H9 (cell line): ENCODE results near the gene USP35. TPM values are rescaled to one million over a fixed set of nuclear protein-coding genes. Genes with fewer than 3 reads are reported as not detected.

Experiments used
- DNase-seq: peaks from one replicate; pipeline ENCODE4 v3.0.0-alpha.2; 2017
- H2AFZ ChIP-seq: one replicate; pipeline ENCODE4 v1.6.1; 2013; ENCODE audit warnings: mild to moderate bottlenecking, low read length, control low read depth, moderate library complexity
- H2AK5ac ChIP-seq: 2 replicates; pipeline ENCODE4 v1.6.1; 2013; ENCODE audit warnings: low read length, control low read depth, mixed read lengths; ENCODE audit not compliant: insufficient read length
- H2BK120ac ChIP-seq: one replicate; pipeline ENCODE4 v1.6.1; 2013; ENCODE audit warnings: low read depth, mild to moderate bottlenecking, low read length, control low read depth, inconsistent platforms; ENCODE audit not compliant: poor library complexity, severe bottlenecking
- H2BK12ac ChIP-seq: 2 replicates; pipeline ENCODE4 v1.6.1; 2013; ENCODE audit warnings: low read length, control low read depth, mixed read lengths, low read depth; ENCODE audit not compliant: insufficient read length
- H2BK15ac ChIP-seq: 2 replicates; pipeline ENCODE4 v1.6.1; 2013; ENCODE audit warnings: low read depth, low read length, control low read depth
- H2BK20ac ChIP-seq: one replicate; pipeline ENCODE4 v1.6.1; 2013; ENCODE audit warnings: low read depth, mild to moderate bottlenecking, low read length, control low read depth, inconsistent platforms; ENCODE audit not compliant: poor library complexity, severe bottlenecking
- H2BK5ac ChIP-seq: 2 replicates; pipeline ENCODE4 v1.6.1; 2013; ENCODE audit warnings: low read length, control low read depth, mixed read lengths; ENCODE audit not compliant: insufficient read length
- H3K14ac ChIP-seq: 2 replicates; pipeline ENCODE4 v1.6.1; 2013; ENCODE audit warnings: low read length, control low read depth; ENCODE audit not compliant: insufficient read depth
- H3K18ac ChIP-seq: 2 replicates; pipeline ENCODE4 v1.6.1; 2013; ENCODE audit warnings: low read depth, mild to moderate bottlenecking, mixed read lengths, low read length, control low read depth; ENCODE audit not compliant: insufficient read length
- H3K23ac ChIP-seq: 2 replicates; pipeline ENCODE4 v1.6.1; 2013; ENCODE audit warnings: low read length, control low read depth, mixed read lengths, low read depth; ENCODE audit not compliant: insufficient read length
- H3K23me2 ChIP-seq: 2 replicates; pipeline ENCODE4 v1.6.1; 2013; ENCODE audit warnings: low read depth, mild to moderate bottlenecking, mixed read lengths, low read length, control low read depth; ENCODE audit not compliant: insufficient read length, poor library complexity, severe bottlenecking
- H3K27ac ChIP-seq: 2 replicates; pipeline ENCODE4 v1.5.1; 2013; ENCODE audit warnings: low read length, control low read depth, mixed read lengths, low read depth; ENCODE audit not compliant: insufficient read length
- H3K27me3 ChIP-seq: 2 replicates; pipeline ENCODE4 v1.6.1; 2013; ENCODE audit warnings: low read length, control low read depth, inconsistent platforms; ENCODE audit not compliant: insufficient read depth
- H3K4ac ChIP-seq: 2 replicates; pipeline ENCODE4 v1.6.1; 2013; ENCODE audit warnings: low read depth, mild to moderate bottlenecking, control low read depth, inconsistent platforms, low read length, moderate library complexity
- H3K4me1 ChIP-seq: 2 replicates; pipeline ENCODE4 v1.6.1; 2013; ENCODE audit warnings: low read length, control low read depth, inconsistent platforms; ENCODE audit not compliant: insufficient read depth
- H3K4me2 ChIP-seq: 2 replicates; pipeline ENCODE4 v1.6.1; 2013; ENCODE audit warnings: low read length, control low read depth, mixed read lengths; ENCODE audit not compliant: insufficient read length, insufficient read depth
- H3K56ac ChIP-seq: 2 replicates; pipeline ENCODE4 v1.6.1; 2013; ENCODE audit warnings: low read depth, mild to moderate bottlenecking, mixed read lengths, low read length, control low read depth; ENCODE audit not compliant: insufficient read length
- H3K79me1 ChIP-seq: 2 replicates; pipeline ENCODE4 v1.6.1; 2013; ENCODE audit warnings: low read depth, mild to moderate bottlenecking, moderate library complexity, low read length, control low read depth, inconsistent platforms; ENCODE audit not compliant: insufficient read depth, poor library complexity, severe bottlenecking
- H3K79me2 ChIP-seq: 2 replicates; pipeline ENCODE4 v1.6.1; 2013; ENCODE audit warnings: low read length, control low read depth, inconsistent platforms; ENCODE audit not compliant: insufficient read depth
- H3K9ac ChIP-seq: 2 replicates; pipeline ENCODE4 v1.6.1; 2013; ENCODE audit warnings: low read length, control low read depth, mixed read lengths; ENCODE audit not compliant: insufficient read length; ENCODE audit errors: extremely low read depth
- H3K9me3 ChIP-seq: one replicate; pipeline ENCODE4 v1.6.1; 2013; ENCODE audit warnings: low read depth, low read length, inconsistent platforms; ENCODE audit not compliant: control insufficient read depth
- H3T11ph ChIP-seq: one replicate; pipeline ENCODE4 v1.6.1; 2013; ENCODE audit warnings: mild to moderate bottlenecking, low read length, control low read depth, inconsistent platforms
- H4K20me1 ChIP-seq: one replicate; pipeline ENCODE4 v1.6.1; 2013; ENCODE audit not compliant: control insufficient read depth, insufficient read length, insufficient read depth
- H4K5ac ChIP-seq: 2 replicates; pipeline ENCODE4 v1.6.1; 2013; ENCODE audit warnings: low read depth, mild to moderate bottlenecking, mixed read lengths, low read length, control low read depth; ENCODE audit not compliant: insufficient read length
- H4K8ac ChIP-seq: replicated peaks from 2 replicates; pipeline ENCODE4 v1.6.1; 2013; ENCODE audit warnings: low read length, control low read depth, mixed read lengths, low read depth; ENCODE audit not compliant: insufficient read length
- H4K91ac ChIP-seq: 2 replicates; pipeline ENCODE4 v1.6.1; 2013; ENCODE audit warnings: low read depth, mild to moderate bottlenecking, moderate library complexity, mixed read lengths, low read length, control low read depth; ENCODE audit not compliant: insufficient read length
- H3K27ac Mint-ChIP-seq, 3 experiments: 2 replicates in 2 of 3; 3 replicates in 1 of 3; pipeline ENCODE4 v1.8.0; 2020 to 2021; ENCODE audit warnings: mixed read lengths in 3 of 3, mild to moderate bottlenecking in 1 of 3, moderate library complexity in 1 of 3
- H3K27me3 Mint-ChIP-seq: 2 replicates; pipeline ENCODE4 v1.8.0; 2021; ENCODE audit warnings: low read depth, mild to moderate bottlenecking, moderate library complexity, mixed read lengths
- H3K36me3 Mint-ChIP-seq, 3 experiments: 2 replicates in 2 of 3; 3 replicates in 1 of 3; pipeline ENCODE4 v1.8.0; 2020 to 2021; ENCODE audit warnings: low read depth in 3 of 3, mixed read lengths in 3 of 3; ENCODE audit not compliant: insufficient read depth in 1 of 3
- H3K4me1 Mint-ChIP-seq, 2 experiments: 2 replicates each; pipeline ENCODE4 v1.8.0; 2020; ENCODE audit warnings: mixed read lengths in 2 of 2
- H3K4me3 Mint-ChIP-seq, 2 experiments: 2 replicates in 1 of 2; 3 replicates in 1 of 2; pipeline ENCODE4 v1.8.0; 2020 to 2021; ENCODE audit warnings: mild to moderate bottlenecking in 2 of 2, mixed read lengths in 2 of 2, moderate library complexity in 1 of 2
- H3K9me3 Mint-ChIP-seq, 2 experiments: 2 replicates in 1 of 2; 3 replicates in 1 of 2; pipeline ENCODE4 v1.8.0; 2020; ENCODE audit warnings: mild to moderate bottlenecking in 2 of 2, mixed read lengths in 2 of 2, moderate library complexity in 1 of 2
- CTCF ChIP-seq: fragments of 200-600 bp; sonication (generic); conservative IDR thresholded peaks from 3 replicates; pipeline ENCODE4 v1.8.0; 2021; ENCODE audit warnings: antibody characterized with exemption, mild to moderate bottlenecking
- WGBS: extraction: QIAGEN DNeasy Blood & Tissue Kit; methylation state at CpG from one replicate; pipeline ENCODE4 v1.1.7; 2013; ENCODE audit warnings: missing lambda C conversion rate, low lambda C conversion rate, mixed read lengths; ENCODE audit not compliant: insufficient read length; ENCODE audit errors: extremely low coverage; 5-methylcytosine and 5-hydroxymethylcytosine counted together
- total RNA-seq: library from RNA; stranded (reverse); gene quantifications from 2 replicates; pipeline ENCODE4 v1.2.1, GENCODE V29; 2021

Gene USP35
- total RNA-seq, 1 experiment from 2014 or later: 6.8 TPM

DNA sequence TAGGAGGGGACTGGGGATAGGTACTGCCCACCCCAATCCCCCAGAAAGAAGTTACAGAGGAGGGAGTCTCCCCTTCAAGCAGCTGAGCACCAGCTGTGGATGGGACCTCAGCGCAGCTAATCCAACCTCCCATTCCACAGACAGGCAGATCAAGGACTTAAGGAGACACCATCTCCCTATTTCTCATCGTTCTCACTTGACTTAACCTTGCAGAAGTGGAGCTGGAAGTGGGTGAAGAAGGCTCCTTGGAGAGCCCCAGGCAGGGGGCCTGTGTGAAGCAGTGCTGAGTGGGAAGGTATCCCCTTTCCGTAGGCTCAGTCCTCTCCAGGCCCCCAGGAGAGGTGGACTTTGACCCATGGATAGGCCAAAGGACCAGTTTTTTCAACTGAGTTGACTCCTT, 27.3 kb downstream of the USP35 start:
- no peak for TF ChIP-seq CTCF
- WGBS: no CpG with 5 or more reads among the region's 3 CpGs
- H2BK120ac ChIP-seq: no peak overlapping the region
- no peak overlapping the region for H2BK15ac ChIP-seq
- H2BK20ac ChIP-seq: no peak overlapping the region
- no peak overlapping the region for H3K4me2 ChIP-seq
- no peak overlapping the region for H2BK5ac ChIP-seq
- no peak for DNase-seq
- H3K27ac Mint-ChIP-seq: no peak overlapping the region; a peak in 1 of 7 replicates
- no peak overlapping the region for H4K8ac ChIP-seq
- H3K18ac ChIP-seq: no peak overlapping the region
- no peaks in the 10 kb centered on the region for H3K27me3 ChIP-seq
- peaks cover 1 to 13% (median 10%) of the 10 kb centered on the region in 3 experiments for H3K36me3 Mint-ChIP-seq
- H2BK12ac ChIP-seq: no peak overlapping the region
- no peaks in the 10 kb centered on the region for H3K79me1 ChIP-seq
- no peak overlapping the region for H3K4me3 Mint-ChIP-seq
- no peak overlapping the region for H3K9ac ChIP-seq
- H3K4me1 Mint-ChIP-seq: no peaks in the 10 kb centered on the region
- no peak overlapping the region for H3K14ac ChIP-seq
- H3K9me3 ChIP-seq: no peaks in the 10 kb centered on the region
- no peaks in the 10 kb centered on the region for H3K79me2 ChIP-seq
- no peaks in the 10 kb centered on the region for H3K4me1 ChIP-seq
- H2AFZ ChIP-seq: no peak overlapping the region
- no peak overlapping the region for H4K5ac ChIP-seq
- H4K91ac ChIP-seq: no peak overlapping the region
- no peak overlapping the region for H3K4ac ChIP-seq
- no peak overlapping the region for H3K27ac ChIP-seq
- H2AK5ac ChIP-seq: no peak overlapping the region
- no peak overlapping the region for H3T11ph ChIP-seq
- H3K56ac ChIP-seq: no peak overlapping the region
- H3K27me3 Mint-ChIP-seq: no peaks in the 10 kb centered on the region
- no peak overlapping the region for H3K23ac ChIP-seq
- no peaks in the 10 kb centered on the region for H4K20me1 ChIP-seq
- H3K9me3 Mint-ChIP-seq: no peaks in the 10 kb centered on the region
- H3K23me2 ChIP-seq: no peaks in the 10 kb centered on the region
